Glomerular endothelial cell (primary cell): ENCODE measurements around the gene PFKFB3. TPM values are rescaled to one million over a fixed set of nuclear protein-coding genes. Genes with fewer than 3 reads are reported as not detected.
"Not testable (repeated sequence)": the region's sequence is repeated elsewhere in the genome, so short reads cannot be mapped to it uniquely, and the experiment has no call there.

ENCODE experiments used
- DNase-seq: peaks from one replicate; pipeline ENCODE4 v3.0.0-alpha.2; 2011; ENCODE audit warnings: low read depth, low spot score; ENCODE audit errors: extremely low read depth
- total RNA-seq: library from RNA; depleted of rRNA; stranded (reverse); fragments of >200 nt; gene quantifications from 2 replicates; pipeline ENCODE4 v1.2.3, GENCODE V29; 2015

Gene PFKFB3
- total RNA-seq, 1 donor from 2014 or later, result 49.9 TPM

GRCh38 chr10:6200734-6201515 lies 1.8 kb upstream of the PFKFB3 start:
- DNase-seq, result no peak

- DNase-seq, result no peak
These were observed 1.2 kb upstream of the PFKFB3 start for GRCh38 chr10:6201516-6201975.

- DNase-seq, result no peak
These were observed 541 bp upstream of the PFKFB3 start for GRCh38 chr10:6202098-6202683.

GRCh38 chr10:6203331-6204062 lies 765 bp downstream of the PFKFB3 start:
- DNase-seq, result no peak

GRCh38 chr10:6204063-6204340 lies 1.3 kb downstream of the PFKFB3 start:
- DNase-seq, result no peak

GRCh38 chr10:6204341-6205191 lies 1.8 kb downstream of the PFKFB3 start:
- DNase-seq, result no peak

GRCh38 chr10:6206486-6206885 lies 3.8 kb downstream of the PFKFB3 start:
- DNase-seq, result not testable (repeated sequence)

- no peak for DNase-seq
These were observed 4.9 kb downstream of the PFKFB3 start for GRCh38 chr10:6207658-6208057.

GRCh38 chr10:6208799-6209235 lies 6.1 kb downstream of the PFKFB3 start:
- DNase-seq, result no peak

GRCh38 chr10:6211341-6211670 lies 8.6 kb downstream of the PFKFB3 start:
- DNase-seq, result no peak

- no peak for DNase-seq
These were observed 9.2 kb downstream of the PFKFB3 start for GRCh38 chr10:6211671-6212635.

- no peak for DNase-seq
These were observed 10.1 kb downstream of the PFKFB3 start for GRCh38 chr10:6212806-6213205.

GRCh38 chr10:6213257-6213905 lies 10.6 kb downstream of the PFKFB3 start:
- no peak for DNase-seq

- no peak for DNase-seq
These were observed 11.2 kb downstream of the PFKFB3 start for GRCh38 chr10:6213908-6214307.

GRCh38 chr10:6214612-6215011 lies 11.9 kb downstream of the PFKFB3 start:
- DNase-seq, result no peak

GRCh38 chr10:6215241-6215640 lies 12.5 kb downstream of the PFKFB3 start:
- no peak for DNase-seq

GRCh38 chr10:6215683-6216484 lies 13.2 kb downstream of the PFKFB3 start:
- DNase-seq, result no peak

GRCh38 chr10:6216916-6217315 lies 14.2 kb downstream of the PFKFB3 start:
- no peak for DNase-seq

GRCh38 chr10:6217611-6218010 lies 14.9 kb downstream of the PFKFB3 start:
- DNase-seq, result no peak
